LNCaP clone FGC (cell line): ENCODE results near the gene LUZP1.

ENCODE experiments used
- DNase-seq: peaks from one replicate; pipeline ENCODE4 v3.0.0-alpha.2; 2011; ENCODE audit warnings: low read depth
- H3K4me3 ChIP-seq: 2 replicates; pipeline ENCODE4 v1.5.1; 2011; ENCODE audit warnings: mild to moderate bottlenecking, low read depth, low read length, control low read depth
- CTCF ChIP-seq: IDR thresholded peaks from 2 replicates; pipeline ENCODE4 v1.5.1; 2012; ENCODE audit warnings: mild to moderate bottlenecking; ENCODE audit not compliant: control insufficient read depth, insufficient read depth; ENCODE audit errors: extremely low read depth

LUZP1 gene

GRCh38 chr1:23152966-23153684 lies 15.5 kb downstream of the LUZP1 start:
- H3K4me3 ChIP-seq = no peak overlapping the region
- TF ChIP-seq CTCF = no peak
- no peak for DNase-seq

GRCh38 chr1:23150742-23151141 lies 17.9 kb downstream of the LUZP1 start:
- no peak overlapping the region for H3K4me3 ChIP-seq
- no peak for DNase-seq
- no peak for TF ChIP-seq CTCF

GRCh38 chr1:23150125-23150524 lies 18.5 kb downstream of the LUZP1 start:
- TF ChIP-seq CTCF = no peak
- DNase-seq = no peak

GRCh38 chr1:23149114-23149513 lies 19.5 kb downstream of the LUZP1 start:
- DNase-seq = peak; percentile 31
- H3K4me3 ChIP-seq = no peak overlapping the region
- no peak for TF ChIP-seq CTCF

More at GRCh38 chr1:23150125-23150524, 18.5 kb downstream of the LUZP1 start:
- no peak overlapping the region for H3K4me3 ChIP-seq

- no peak for TF ChIP-seq CTCF
- H3K4me3 ChIP-seq = no peak overlapping the region
- no peak for DNase-seq
Observed at GRCh38 chr1:23148084-23148483, 20.6 kb downstream of the LUZP1 start.

- DNase-seq = no peak
Observed at GRCh38 chr1:23140940-23141596, 27.6 kb downstream of the LUZP1 start.

More at GRCh38 chr1:23140940-23141596, 27.6 kb downstream of the LUZP1 start:
- no peak for TF ChIP-seq CTCF
- H3K4me3 ChIP-seq = no peak overlapping the region
